ENCODE results near the gene PARD3.
"Not testable (repeated sequence)": the region's sequence is repeated elsewhere in the genome, so short reads cannot be mapped to it uniquely, and the experiment has no call there.

PARD3 gene

GRCh38 chr10:34815185-34816084 is at the start of gene PARD3:
PARD3 (minus strand) TSS chr10:34815296; CDS start chr10:34814995, 301 bp downstream.
- peak; percentile 69 for DNase-seq

DNA sequence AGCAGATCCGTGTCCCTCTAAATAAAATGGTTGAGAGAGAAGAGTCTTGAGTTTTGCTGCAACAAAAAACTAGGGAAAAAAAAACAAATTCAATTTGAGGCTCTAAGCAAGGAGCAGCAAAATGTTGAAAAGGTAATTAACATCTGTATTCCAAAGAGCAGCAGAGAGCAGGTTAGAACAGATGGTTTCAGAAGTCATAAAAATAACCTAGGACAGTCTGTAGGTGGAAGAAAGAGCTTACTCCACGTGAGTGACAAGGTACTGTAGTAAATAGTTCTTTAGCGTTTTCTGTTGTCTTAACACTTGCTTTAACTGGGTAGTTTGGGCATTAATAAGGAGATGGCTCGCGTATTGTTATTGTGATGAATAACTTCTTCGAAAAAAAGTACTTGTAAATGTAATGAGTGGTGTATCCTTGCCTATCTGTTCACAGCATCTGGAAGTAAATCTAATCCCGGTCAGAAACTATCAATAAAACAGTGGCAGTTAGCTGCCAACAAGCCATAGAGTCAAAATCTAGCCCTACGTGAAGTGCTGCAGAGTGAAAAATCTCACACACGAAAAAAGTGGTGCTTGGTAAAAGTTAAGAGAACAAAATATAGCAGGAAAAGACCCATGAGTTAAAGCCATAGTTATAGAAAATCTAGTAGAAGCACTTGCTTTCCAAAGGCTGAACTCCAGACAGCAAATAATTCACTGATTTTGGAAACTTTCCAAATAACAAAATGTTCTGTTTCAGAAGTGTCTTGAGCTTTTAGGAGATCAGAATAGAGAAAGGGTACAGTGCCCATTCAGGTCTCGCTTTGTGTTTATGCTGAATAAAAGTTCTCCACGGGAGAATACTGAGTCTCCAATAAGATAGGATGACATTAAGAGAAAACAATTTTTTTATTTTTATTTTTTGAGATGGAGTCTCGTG is 49.3 kb upstream of the PARD3 start:
- DNase-seq, result no peak

DNA sequence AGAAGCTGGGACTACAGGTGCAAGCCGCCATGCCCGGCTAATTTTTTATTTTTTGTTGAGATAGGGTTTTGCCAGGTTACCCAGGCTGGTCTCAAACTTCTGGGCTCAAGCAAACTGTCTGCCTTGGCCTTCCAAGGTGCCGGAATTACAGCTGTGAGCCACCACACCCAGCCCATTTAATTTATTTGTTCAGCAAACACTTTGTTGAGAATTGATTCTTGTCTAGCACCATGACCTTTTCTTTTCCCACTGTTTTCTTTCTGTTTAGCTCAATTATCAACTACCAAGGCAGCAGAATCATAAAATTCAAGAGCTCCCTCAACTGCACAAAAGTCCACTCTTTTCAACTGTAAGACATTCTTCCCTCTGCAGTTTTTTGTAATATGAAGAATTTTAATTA is 47.8 kb upstream of the PARD3 start:
- no peak for DNase-seq

- DNase-seq, result peak; percentile 62
These were observed 46.4 kb upstream of the PARD3 start for GRCh38 chr10:34861293-34862021.

- no peak for DNase-seq
These were observed 44.1 kb upstream of the PARD3 start for GRCh38 chr10:34859170-34859569.

- DNase-seq, result no peak
These were observed 42.9 kb upstream of the PARD3 start for GRCh38 chr10:34858003-34858402.

DNA sequence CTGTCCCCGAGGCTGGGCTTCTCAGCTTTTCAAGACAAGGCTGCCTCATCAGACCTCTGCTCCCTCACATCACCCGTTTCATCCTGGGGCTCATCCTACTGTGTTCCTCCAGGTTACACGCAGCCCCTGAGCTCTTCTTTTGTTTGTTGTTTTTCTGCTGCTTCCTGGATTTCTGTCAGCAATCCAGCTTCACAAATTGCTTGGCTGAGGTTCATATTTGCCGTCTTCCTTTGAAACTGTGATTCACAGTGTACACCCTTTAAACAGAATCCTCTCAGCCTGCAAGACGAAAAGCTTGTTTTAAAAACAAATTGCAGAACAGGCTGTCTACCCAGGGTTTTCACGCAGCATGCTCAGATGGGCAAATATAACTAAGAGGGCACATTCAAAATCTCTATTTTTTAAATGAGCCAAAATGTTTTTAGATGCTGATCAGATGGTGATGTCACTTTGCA is 39.1 kb upstream of the PARD3 start:
- DNase-seq, result no peak

GRCh38 chr10:34853357-34853756 is 38.3 kb upstream of the PARD3 start:
- no peak for DNase-seq

- no peak for DNase-seq
These were observed 35.5 kb upstream of the PARD3 start for GRCh38 chr10:34850558-34850957.

GRCh38 chr10:34850036-34850435 is 34.9 kb upstream of the PARD3 start:
- no peak for DNase-seq

- DNase-seq, result no peak
These were observed 30.0 kb upstream of the PARD3 start for GRCh38 chr10:34845070-34845469.

- DNase-seq, result no peak
These were observed 29.4 kb upstream of the PARD3 start for GRCh38 chr10:34844448-34844847.

DNA sequence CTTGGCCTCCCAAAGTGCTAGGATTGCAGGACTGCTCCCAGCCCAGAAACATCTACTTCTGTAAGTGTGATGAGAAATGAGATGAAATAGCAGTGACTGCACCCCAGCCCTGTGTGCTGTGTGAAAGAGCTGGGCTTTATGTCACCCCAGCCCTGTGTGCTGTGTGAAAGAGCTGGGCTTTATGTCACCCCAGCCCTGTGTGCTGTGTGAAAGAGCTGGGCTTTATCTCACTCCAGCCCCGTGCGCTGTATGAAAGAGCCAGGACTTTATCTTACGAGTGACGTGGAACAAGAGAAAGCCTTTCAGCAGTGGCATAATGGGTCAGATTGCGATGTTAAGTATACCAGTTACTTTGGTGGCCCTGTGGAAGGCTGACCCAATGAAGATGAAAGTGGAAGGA is 28.4 kb upstream of the PARD3 start:
- DNase-seq, result not testable (repeated sequence)

DNA sequence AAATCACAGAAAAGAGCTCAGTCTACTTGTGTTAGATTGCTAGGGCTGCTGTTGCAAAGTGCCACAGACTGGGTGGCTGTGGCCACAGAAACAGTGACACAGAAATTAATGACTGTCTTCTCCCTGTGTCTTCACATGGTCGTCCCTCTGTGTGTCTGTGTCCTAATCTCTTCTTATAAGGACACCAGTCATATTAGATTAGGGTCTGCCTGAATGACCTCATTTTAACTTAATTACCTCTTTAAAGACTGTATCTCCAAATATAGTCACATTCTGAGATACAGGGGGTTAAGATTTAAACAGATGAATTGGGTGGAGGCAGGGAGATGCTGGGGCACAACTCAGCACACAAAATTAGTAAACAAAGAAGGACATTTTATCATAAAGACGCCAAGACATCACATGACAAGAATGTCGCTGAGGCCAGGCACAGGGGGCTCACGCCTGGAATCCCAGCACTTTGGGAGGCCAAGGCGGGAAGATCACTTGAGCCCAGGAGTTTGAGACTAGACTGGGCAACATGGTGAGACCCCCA is 23.3 kb upstream of the PARD3 start:
- no peak for DNase-seq

- DNase-seq, result no peak
These were observed 20.9 kb upstream of the PARD3 start for GRCh38 chr10:34835908-34836508.

- DNase-seq, result no peak
These were observed 19.2 kb upstream of the PARD3 start for GRCh38 chr10:34834274-34834673.

DNA sequence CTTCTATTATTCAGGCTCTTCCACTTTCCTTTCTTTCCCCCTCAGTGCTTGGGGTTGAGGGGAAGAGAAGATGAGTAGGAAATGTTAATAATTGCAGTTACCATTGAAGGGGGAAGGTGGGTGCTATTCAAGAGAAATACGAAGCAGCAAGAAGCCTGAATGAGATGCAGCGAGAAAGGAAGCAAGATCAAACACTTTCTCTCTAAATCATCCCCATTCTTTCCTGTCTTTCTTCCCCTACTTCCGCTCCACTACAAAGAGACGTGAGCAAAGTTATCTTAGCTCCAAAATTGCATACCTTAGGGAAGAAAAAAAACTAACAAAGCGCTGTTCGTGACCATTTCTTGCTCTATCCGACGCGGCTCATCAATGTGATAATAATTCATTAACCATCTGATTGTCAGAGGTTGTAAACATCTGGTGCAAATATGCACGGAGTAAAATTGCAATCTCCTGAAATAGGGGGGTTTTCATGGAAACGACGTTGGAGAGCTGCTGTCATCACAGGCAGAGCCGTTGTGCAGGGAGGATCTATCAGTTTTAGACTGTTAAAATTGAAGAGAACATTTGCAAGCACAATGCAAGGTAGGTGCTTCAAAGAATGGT is 15.2 kb upstream of the PARD3 start:
- no peak for DNase-seq

- DNase-seq, result no peak
These were observed 12.0 kb upstream of the PARD3 start for GRCh38 chr10:34826857-34827766.

- DNase-seq, result no peak
These were observed 11.1 kb upstream of the PARD3 start for GRCh38 chr10:34826221-34826620.

DNA sequence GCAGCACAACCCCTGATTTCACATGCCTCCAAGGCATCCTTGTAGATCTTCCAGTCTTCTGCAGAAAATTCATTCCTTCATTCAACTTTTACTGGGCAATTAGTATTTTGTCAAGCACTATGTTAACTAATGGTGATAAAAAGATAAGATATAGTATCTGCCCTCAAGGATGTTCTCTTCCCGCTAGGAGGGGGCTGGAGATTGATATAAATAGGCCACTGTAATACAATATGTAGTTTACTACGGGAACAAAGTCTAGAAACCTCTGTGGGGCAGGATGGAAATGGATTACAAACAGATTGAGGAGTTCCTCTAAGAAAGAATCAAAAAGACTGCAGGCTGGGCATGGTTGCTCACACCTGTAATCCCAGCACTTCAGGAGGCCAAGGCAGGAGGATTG is 10.3 kb upstream of the PARD3 start:
- DNase-seq, result no peak

- no peak for DNase-seq
These were observed 9.8 kb upstream of the PARD3 start for GRCh38 chr10:34824870-34825269.

Data from NCI-H1436 (cell line).